Neural progenitor cell (in vitro differentiated cells): ENCODE measurements around the gene EN2.

Experiments used
- CTCF ChIP-seq: fragments of 200-600 bp; sonication (generic); IDR thresholded peaks from 2 replicates; pipeline ENCODE4 v1.5.1; 2017; ENCODE audit warnings: antibody characterized with exemption, mild to moderate bottlenecking
- EZH2 ChIP-seq: fragments of 200-600 bp; sonication (generic); IDR thresholded peaks from 2 replicates; pipeline ENCODE4 v1.6.1; 2017; ENCODE audit warnings: antibody characterized with exemption, mild to moderate bottlenecking, moderate library complexity
- EZH2phosphoT487 ChIP-seq: fragments of 200-600 bp; sonication (generic); IDR thresholded peaks from 2 replicates; pipeline ENCODE4 v1.6.1; 2017; ENCODE audit warnings: antibody characterized with exemption

GRCh38 chr7:155464948-155465739, 7.2 kb downstream of the EN2 start:
- TF ChIP-seq CTCF (no peak), EZH2 (peak; percentile 28), EZH2phosphoT487 (peak; percentile 51)
